ENCODE measurements around the gene MFN2.

The MFN2 gene

DNA sequence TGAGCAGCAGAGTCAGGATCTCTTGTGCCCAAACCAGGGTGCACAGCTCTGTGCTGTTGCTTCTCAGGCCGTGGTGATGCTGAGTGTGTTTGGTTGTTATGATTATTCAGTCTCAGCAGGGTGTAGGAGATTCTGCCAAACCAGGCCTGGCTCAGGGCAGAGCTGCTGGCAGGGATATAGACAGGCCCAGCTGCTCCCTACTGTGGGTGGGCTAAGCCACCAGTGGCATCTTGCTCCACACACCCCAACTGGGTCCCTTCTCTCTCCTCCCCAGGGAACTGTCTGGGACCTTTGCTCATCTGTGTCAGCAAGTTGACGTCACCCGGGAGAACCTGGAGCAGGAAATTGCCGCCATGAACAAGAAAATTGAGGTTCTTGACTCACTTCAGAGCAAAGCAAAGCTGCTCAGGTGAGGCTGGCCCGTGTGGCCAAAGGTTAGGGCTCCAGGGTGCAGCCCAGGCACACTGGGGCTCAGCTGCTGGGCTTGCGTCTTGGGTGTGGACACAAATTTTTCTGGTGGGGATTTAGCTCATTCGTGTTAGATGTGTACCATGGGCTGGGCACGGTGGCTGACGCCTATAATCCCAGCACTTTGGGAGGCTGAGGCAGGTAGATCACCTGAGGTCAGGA is 29.2 kb downstream of the MFN2 start:
- no peak for DNase-seq (ENCODE audit: low spot score)
- in situ Hi-C loops (cut with MboI; ENCODE audit: low sequenced_read_pairs, unreplicated experiment): no loop called here
- TF ChIP-seq, protein P1, sequence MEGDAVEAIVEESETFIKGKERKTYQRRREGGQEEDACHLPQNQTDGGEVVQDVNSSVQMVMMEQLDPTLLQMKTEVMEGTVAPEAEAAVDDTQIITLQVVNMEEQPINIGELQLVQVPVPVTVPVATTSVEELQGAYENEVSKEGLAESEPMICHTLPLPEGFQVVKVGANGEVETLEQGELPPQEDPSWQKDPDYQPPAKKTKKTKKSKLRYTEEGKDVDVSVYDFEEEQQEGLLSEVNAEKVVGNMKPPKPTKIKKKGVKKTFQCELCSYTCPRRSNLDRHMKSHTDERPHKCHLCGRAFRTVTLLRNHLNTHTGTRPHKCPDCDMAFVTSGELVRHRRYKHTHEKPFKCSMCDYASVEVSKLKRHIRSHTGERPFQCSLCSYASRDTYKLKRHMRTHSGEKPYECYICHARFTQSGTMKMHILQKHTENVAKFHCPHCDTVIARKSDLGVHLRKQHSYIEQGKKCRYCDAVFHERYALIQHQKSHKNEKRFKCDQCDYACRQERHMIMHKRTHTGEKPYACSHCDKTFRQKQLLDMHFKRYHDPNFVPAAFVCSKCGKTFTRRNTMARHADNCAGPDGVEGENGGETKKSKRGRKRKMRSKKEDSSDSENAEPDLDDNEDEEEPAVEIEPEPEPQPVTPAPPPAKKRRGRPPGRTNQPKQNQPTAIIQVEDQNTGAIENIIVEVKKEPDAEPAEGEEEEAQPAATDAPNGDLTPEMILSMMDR (IDR thresholded peaks at IDR 0.05; ENCODE audit: borderline replicate concordance, control extremely low read depth, extremely low read depth, insufficient read depth, missing control alignments): no peak

DNA sequence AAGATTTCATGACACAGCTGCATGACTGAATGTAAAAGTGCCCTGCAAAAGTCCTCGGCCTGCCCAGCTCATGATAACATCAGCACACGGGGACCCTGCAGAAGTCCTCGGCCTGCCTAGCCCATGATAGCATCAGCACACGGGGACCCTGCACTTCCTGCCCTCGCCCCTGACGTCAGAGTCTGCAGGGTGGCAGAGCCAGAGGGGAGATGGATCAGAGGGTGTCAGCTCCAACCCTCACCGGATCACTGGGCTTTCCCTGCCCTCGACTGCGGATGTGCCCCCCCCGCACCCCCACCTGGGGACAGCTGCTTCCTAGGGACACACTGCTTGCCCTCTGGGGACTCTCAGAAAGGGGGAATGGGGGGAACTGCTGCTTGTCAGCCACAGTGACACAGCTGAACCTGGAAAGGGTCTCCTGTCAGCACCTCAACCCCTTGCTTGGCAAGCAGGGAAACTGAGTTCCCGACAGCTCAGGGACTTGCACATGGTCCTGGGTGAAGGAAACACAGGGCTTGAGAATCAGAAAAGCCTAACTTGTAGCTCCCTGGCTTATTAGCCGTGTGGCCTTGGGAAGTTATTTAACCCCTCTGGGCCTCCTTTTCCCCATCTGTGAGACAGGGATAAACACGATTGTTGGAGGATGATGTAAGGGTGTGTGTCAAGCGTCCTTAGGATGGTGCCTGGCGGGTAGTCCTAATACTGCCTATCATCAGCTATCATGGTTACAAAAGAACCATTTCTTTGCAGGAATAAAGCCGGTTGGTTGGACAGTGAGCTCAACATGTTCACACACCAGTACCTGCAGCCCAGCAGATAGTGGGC is 30.7 kb downstream of the MFN2 start:
- no peak for DNase-seq (ENCODE audit: low spot score)
- TF ChIP-seq, protein P1 (IDR thresholded peaks at IDR 0.05; ENCODE audit: borderline replicate concordance, control extremely low read depth, extremely low read depth, insufficient read depth, missing control alignments): no peak
- in situ Hi-C loops (cut with MboI; ENCODE audit: low sequenced_read_pairs, unreplicated experiment): no loop called here

DNA sequence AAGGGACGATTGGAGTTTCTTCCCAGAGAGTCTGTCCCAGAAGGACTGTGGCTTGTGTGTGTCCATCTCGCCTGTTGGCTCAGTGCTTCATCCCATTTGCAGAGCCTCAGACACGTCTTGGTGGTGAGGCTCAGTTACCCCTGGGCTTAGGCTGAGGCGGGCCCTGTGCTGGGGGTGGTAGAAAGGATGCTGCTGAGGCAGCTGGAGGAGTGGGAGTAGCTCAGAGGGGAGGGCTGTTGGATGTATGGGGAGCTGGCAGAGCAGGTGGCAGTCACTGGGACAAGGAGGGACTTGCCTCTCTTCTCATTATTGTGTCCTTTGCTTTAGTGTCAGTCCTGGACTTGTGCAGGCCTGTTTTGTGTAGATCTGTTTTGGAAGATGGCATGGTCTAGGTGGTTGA is 31.8 kb downstream of the MFN2 start:
- DNase-seq (ENCODE audit: low spot score): no peak
- in situ Hi-C loops (cut with MboI; ENCODE audit: low sequenced_read_pairs, unreplicated experiment): no loop called here
- TF ChIP-seq, protein P1 (IDR thresholded peaks at IDR 0.05; ENCODE audit: borderline replicate concordance, control extremely low read depth, extremely low read depth, insufficient read depth, missing control alignments): no peak

- TF ChIP-seq, protein P1 (IDR thresholded peaks at IDR 0.05; ENCODE audit: borderline replicate concordance, control extremely low read depth, extremely low read depth, insufficient read depth, missing control alignments): no peak
- in situ Hi-C loops (cut with MboI; ENCODE audit: low sequenced_read_pairs, unreplicated experiment): no loop called here
- DNase-seq (ENCODE audit: low spot score): no peak
Observed at GRCh38 chr1:12012560-12013316, 32.5 kb downstream of the MFN2 start.

GRCh38 chr1:12014141-12014991 is 34.1 kb downstream of the MFN2 start:
- in situ Hi-C loops (cut with MboI; ENCODE audit: low sequenced_read_pairs, unreplicated experiment): no loop called here
- TF ChIP-seq, protein P1 (IDR thresholded peaks at IDR 0.05; ENCODE audit: borderline replicate concordance, control extremely low read depth, extremely low read depth, insufficient read depth, missing control alignments): no peak
- DNase-seq (ENCODE audit: low spot score): no peak

Data from GM13976 (cell line).